ENCODE results near the gene PSTPIP1. TPM values are rescaled to one million over a fixed set of nuclear protein-coding genes. Genes with fewer than 3 reads are reported as not detected.

Gene PSTPIP1
- total and polyA plus RNA-seq, 9 of the 15 experiments (the other 6 are each of a cell fraction or from before 2014, with no cell fraction given): not detected

DNA sequence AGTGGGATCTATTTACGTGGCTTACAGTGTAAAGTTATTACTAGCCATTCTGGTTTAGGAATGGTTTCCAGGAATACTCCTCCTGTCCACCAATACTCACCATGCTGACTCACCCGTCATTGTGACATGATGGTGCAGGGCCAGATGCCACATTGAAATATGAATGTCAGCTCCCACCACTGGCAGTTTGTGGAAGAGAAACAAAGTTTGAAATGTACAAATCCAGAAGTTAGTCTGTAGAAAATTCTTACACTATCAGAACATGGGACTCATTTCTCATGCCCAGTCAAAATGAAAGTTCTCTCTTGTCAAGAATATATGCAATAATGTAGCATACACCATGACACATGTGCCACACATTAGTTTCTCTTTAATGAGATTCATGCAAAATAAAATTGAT, 90.4 kb downstream of the PSTPIP1 start (continued):
- TF ChIP-seq PPARD (CRISPR knock-in tag; IDR thresholded peaks at IDR 0.05): no peak
- TF ChIP-seq DIDO1 (tag; IDR thresholded peaks at IDR 0.05; ENCODE audit: low read depth): no peak
- TF ChIP-seq, protein P1, sequence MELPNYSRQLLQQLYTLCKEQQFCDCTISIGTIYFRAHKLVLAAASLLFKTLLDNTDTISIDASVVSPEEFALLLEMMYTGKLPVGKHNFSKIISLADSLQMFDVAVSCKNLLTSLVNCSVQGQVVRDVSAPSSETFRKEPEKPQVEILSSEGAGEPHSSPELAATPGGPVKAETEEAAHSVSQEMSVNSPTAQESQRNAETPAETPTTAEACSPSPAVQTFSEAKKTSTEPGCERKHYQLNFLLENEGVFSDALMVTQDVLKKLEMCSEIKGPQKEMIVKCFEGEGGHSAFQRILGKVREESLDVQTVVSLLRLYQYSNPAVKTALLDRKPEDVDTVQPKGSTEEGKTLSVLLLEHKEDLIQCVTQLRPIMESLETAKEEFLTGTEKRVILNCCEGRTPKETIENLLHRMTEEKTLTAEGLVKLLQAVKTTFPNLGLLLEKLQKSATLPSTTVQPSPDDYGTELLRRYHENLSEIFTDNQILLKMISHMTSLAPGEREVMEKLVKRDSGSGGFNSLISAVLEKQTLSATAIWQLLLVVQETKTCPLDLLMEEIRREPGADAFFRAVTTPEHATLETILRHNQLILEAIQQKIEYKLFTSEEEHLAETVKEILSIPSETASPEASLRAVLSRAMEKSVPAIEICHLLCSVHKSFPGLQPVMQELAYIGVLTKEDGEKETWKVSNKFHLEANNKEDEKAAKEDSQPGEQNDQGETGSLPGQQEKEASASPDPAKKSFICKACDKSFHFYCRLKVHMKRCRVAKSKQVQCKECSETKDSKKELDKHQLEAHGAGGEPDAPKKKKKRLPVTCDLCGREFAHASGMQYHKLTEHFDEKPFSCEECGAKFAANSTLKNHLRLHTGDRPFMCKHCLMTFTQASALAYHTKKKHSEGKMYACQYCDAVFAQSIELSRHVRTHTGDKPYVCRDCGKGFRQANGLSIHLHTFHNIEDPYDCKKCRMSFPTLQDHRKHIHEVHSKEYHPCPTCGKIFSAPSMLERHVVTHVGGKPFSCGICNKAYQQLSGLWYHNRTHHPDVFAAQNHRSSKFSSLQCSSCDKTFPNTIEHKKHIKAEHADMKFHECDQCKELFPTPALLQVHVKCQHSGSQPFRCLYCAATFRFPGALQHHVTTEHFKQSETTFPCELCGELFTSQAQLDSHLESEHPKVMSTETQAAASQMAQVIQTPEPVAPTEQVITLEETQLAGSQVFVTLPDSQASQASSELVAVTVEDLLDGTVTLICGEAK (IDR thresholded peaks at IDR 0.05): no peak
- TF ChIP-seq, protein P1 (CRISPR knock-in tag; IDR thresholded peaks at IDR 0.05): no peak
- peak; percentile 89 for TF ChIP-seq MEIS2 (IDR thresholded peaks at IDR 0.05; ENCODE audit: partially characterized antibody)
- no peak for TF ChIP-seq MXI1 (IDR thresholded peaks at IDR 0.05; ENCODE audit: low read depth, low read length)
- TF ChIP-seq NFE2 (IDR thresholded peaks at IDR 0.05; ENCODE audit: low read depth): peak; percentile 81
- TF ChIP-seq, protein P2, sequence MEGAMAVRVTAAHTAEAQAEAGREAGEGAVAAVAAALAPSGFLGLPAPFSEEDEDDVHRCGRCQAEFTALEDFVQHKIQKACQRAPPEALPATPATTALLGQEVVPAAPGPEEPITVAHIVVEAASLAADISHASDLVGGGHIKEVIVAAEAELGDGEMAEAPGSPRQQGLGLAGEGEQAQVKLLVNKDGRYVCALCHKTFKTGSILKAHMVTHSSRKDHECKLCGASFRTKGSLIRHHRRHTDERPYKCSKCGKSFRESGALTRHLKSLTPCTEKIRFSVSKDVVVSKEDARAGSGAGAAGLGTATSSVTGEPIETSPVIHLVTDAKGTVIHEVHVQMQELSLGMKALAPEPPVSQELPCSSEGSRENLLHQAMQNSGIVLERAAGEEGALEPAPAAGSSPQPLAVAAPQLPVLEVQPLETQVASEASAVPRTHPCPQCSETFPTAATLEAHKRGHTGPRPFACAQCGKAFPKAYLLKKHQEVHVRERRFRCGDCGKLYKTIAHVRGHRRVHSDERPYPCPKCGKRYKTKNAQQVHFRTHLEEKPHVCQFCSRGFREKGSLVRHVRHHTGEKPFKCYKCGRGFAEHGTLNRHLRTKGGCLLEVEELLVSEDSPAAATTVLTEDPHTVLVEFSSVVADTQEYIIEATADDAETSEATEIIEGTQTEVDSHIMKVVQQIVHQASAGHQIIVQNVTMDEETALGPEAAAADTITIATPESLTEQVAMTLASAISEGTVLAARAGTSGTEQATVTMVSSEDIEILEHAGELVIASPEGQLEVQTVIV (CRISPR knock-in tag; IDR thresholded peaks at IDR 0.05; ENCODE audit: borderline replicate concordance): no peak
- no peak for TF ChIP-seq ZNF79 (CRISPR knock-in tag; IDR thresholded peaks at IDR 0.05; ENCODE audit: low read depth)
- no peak for TF ChIP-seq ZFX (CRISPR knock-in tag; IDR thresholded peaks at IDR 0.05)
- TF ChIP-seq TAF1 (IDR thresholded peaks at IDR 0.05; ENCODE audit: control insufficient read depth, extremely low read depth, insufficient read depth, low read length, severe bottlenecking): no peak
- TF ChIP-seq, protein P3, sequence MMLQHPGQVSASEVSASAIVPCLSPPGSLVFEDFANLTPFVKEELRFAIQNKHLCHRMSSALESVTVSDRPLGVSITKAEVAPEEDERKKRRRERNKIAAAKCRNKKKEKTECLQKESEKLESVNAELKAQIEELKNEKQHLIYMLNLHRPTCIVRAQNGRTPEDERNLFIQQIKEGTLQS (IDR thresholded peaks at IDR 0.05): peak; percentile 78
- TF ChIP-seq, protein P3 (CRISPR knock-in tag; conservative IDR thresholded peaks at IDR 0.05): no peak
- no peak for TF ChIP-seq ZNF408 (CRISPR knock-in tag; IDR thresholded peaks at IDR 0.05; ENCODE audit: low read depth)
- no peak for TF ChIP-seq ZKSCAN8 (CRISPR knock-in tag; IDR thresholded peaks at IDR 0.05)
- TF ChIP-seq ZNF253 (CRISPR knock-in tag; conservative IDR thresholded peaks at IDR 0.05): no peak
- no peak for TF ChIP-seq CBX3 (IDR thresholded peaks at IDR 0.05; ENCODE audit: borderline replicate concordance in 1 of 2, low read length in 2 of 2)
- TF ChIP-seq POLR2AphosphoS2 (IDR thresholded peaks at IDR 0.05; ENCODE audit: low read length): no peak

Measured in K562 (cell line).